ENCODE results near the gene DNAJC24.

The DNAJC24 gene

GRCh38 chr11:31414338-31414737, 44.7 kb downstream of the DNAJC24 start:
- DNase-seq (ENCODE audit: insufficient read length, low spot score): no peak
- no peak for FAIRE-seq
- TF ChIP-seq CTCF (IDR thresholded peaks at IDR 0.05; ENCODE audit: insufficient read depth, missing control alignments): no peak

- DNase-seq (ENCODE audit: insufficient read length, low spot score) (no peak), FAIRE-seq (no peak)
- TF ChIP-seq CTCF (IDR thresholded peaks at IDR 0.05; ENCODE audit: insufficient read depth, missing control alignments): no peak
Measured at GRCh38 chr11:31415435-31415834, 45.8 kb downstream of the DNAJC24 start.

GRCh38 chr11:31417357-31417756, 47.7 kb downstream of the DNAJC24 start:
- TF ChIP-seq CTCF (IDR thresholded peaks at IDR 0.05; ENCODE audit: insufficient read depth, missing control alignments): no peak
- no peak for FAIRE-seq
- DNase-seq (ENCODE audit: insufficient read length, low spot score): no peak

- no peak for TF ChIP-seq CTCF (IDR thresholded peaks at IDR 0.05; ENCODE audit: insufficient read depth, missing control alignments)
- FAIRE-seq (no peak), DNase-seq (ENCODE audit: insufficient read length, low spot score) (no peak)
Measured at GRCh38 chr11:31417816-31418215, 48.2 kb downstream of the DNAJC24 start.

- no peak for TF ChIP-seq CTCF (IDR thresholded peaks at IDR 0.05; ENCODE audit: insufficient read depth, missing control alignments)
- DNase-seq (ENCODE audit: insufficient read length, low spot score) (no peak), FAIRE-seq (no peak)
Measured at GRCh38 chr11:31419138-31419537, 49.5 kb downstream of the DNAJC24 start.

- no peak for TF ChIP-seq CTCF (IDR thresholded peaks at IDR 0.05; ENCODE audit: insufficient read depth, missing control alignments)
- FAIRE-seq (no peak), DNase-seq (ENCODE audit: insufficient read length, low spot score) (no peak)
Measured at GRCh38 chr11:31419669-31420068, 50.0 kb downstream of the DNAJC24 start.

- DNase-seq (ENCODE audit: insufficient read length, low spot score) (no peak), FAIRE-seq (no peak)
- no peak for TF ChIP-seq CTCF (IDR thresholded peaks at IDR 0.05; ENCODE audit: insufficient read depth, missing control alignments)
Measured at GRCh38 chr11:31421820-31422219, 52.2 kb downstream of the DNAJC24 start.
